HL-60 (cell line): ENCODE measurements around the gene BRF1.

ENCODE experiments used
- DNase-seq, 2 experiments: peaks; one replicate each; pipeline ENCODE4 v3.0.0-alpha.2; 2010 to 2020; ENCODE audit warnings: low read depth in 1 of 2, low spot score in 1 of 2
- H3K27ac ChIP-seq: fragments of 250-450 bp; sonication (Bioruptor Pico); replicated peaks from 2 replicates; pipeline ENCODE4 v1.5.1; 2020; ENCODE audit warnings: mild to moderate bottlenecking, moderate library complexity
- H3K27me3 ChIP-seq: fragments of 250-450 bp; sonication (Bioruptor Pico); 2 replicates; pipeline ENCODE4 v1.5.1; 2021; ENCODE audit warnings: mild to moderate bottlenecking, moderate library complexity; ENCODE audit not compliant: insufficient read depth, poor library complexity, severe bottlenecking
- H3K4me3 ChIP-seq: replicated peaks from 2 replicates; pipeline ENCODE4 v1.5.1; 2011; ENCODE audit warnings: mild to moderate bottlenecking, control low read depth, low read length; ENCODE audit not compliant: insufficient read depth
- CTCF ChIP-seq: IDR thresholded peaks from one replicate; pipeline ENCODE4 v1.5.1; 2011; ENCODE audit warnings: low read length, control low read depth, inconsistent platforms; ENCODE audit not compliant: insufficient read depth
- GABPA ChIP-seq: IDR thresholded peaks from 2 replicates; pipeline ENCODE4 v1.6.1; 2012; ENCODE audit warnings: low read depth
- POLR2AphosphoS5 ChIP-seq: IDR thresholded peaks from 2 replicates; pipeline ENCODE4 v1.6.1; 2012; ENCODE audit warnings: low read depth
- REST ChIP-seq: IDR thresholded peaks from 2 replicates; pipeline ENCODE4 v1.6.1; 2012; ENCODE audit warnings: low read depth; ENCODE audit not compliant: insufficient replicate concordance
- SPI1 ChIP-seq: IDR thresholded peaks from 2 replicates; pipeline ENCODE4 v1.6.1; 2012; ENCODE audit warnings: low read depth, mild to moderate bottlenecking, borderline replicate concordance

The BRF1 gene

DNA sequence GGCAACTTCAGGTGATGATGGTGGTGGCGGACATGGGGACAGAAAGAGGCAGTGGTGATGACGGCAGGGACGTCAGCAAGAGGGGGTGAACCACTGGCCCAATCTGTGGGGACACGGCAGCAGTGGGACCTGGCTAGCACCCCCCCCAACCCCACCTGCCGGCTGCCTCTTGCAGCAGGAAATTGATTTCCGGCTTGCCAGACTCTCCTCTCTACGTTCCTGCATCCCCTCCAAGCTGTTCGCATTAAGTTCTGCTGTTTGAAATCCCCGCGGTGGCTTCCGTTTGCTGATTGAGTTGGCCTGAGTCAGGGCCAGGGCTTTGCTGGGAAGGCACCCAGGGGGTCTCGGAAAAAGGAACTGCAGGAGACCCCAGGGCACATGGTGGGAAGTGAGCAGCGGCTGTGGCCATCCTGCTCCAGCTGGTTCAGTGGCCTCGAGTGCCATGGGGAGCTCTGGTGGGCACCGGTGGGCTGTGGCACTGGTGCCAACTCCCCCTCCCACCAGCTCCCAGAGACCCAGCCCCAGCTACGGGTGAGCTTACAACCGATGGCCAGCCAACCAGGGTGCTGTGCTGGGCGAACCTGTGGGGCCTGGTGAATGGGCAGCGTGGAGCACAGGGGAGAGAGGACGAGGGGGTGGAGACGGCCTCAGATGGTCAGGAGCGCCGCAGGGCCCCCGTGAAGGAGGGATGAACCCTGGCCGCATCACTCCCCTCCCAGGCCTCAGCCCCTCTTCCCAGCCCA, 105.1 kb downstream of the BRF1 start:
- Histone ChIP-seq H3K27ac (no peak overlapping the region), H3K4me3 (no peak overlapping the region), H3K27me3 (peaks cover 51% of the 10 kb centered on the region)
- DNase-seq, result no peak
- TF ChIP-seq SPI1 (no peak), POLR2AphosphoS5 (no peak), REST (no peak), CTCF (no peak), GABPA (no peak)

GRCh38 chr14:105195051-105195450, 105.8 kb downstream of the BRF1 start:
- DNase-seq, result no peak
- no peak overlapping the region for H3K27ac ChIP-seq
- H3K27me3 ChIP-seq, result peaks cover 51% of the 10 kb centered on the region
- TF ChIP-seq REST, result no peak
- TF ChIP-seq GABPA, result no peak
- TF ChIP-seq CTCF, result no peak
- no peak for TF ChIP-seq SPI1
- TF ChIP-seq POLR2AphosphoS5, result no peak
- H3K4me3 ChIP-seq, result no peak overlapping the region

DNA sequence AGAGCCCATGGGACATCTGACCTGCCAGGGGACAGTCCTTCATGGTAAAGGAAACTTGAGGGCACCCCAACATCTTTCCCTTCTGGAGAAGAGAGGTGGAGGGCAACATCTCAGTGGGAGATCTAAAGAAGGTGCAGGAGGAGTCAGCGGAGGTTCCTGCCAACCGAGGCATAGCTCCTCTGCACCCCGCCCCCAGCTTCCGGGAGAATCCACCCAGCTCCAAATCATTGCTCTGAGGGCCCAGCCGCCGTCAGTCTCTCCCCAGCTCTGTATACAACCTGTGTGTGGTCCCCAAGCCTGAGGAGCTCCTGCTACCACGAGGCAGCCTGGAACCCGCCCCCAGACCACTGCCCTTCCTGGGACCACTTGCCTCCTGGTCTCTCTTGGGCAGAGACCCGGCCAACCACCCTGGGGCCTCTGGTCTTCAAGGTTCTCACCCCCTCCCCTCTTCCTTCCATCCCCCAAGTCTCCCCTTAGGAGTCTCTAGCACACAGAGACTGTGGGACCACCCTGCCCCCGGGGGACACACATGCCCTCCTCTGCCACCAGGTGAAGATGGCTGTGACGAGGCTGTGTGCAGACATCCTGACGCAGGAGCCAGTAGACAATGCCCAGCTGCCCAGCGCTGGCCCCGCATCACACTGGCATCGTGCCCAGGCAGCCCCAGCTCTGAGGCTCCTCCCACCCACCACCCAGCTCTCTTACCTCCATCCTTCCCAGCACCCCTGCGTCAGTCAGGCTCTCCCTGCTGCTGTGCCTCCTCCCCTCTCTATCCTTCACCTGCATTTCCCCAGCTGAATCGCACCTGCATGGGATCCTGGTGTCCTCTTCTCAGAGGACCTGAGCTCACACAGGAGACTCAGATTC, 106.7 kb downstream of the BRF1 start:
- Histone ChIP-seq H3K27ac (no peak overlapping the region), H3K4me3 (no peak overlapping the region), H3K27me3 (peaks cover 49% of the 10 kb centered on the region)
- no peak for TF ChIP-seq POLR2AphosphoS5
- no peak for TF ChIP-seq SPI1
- no peak for TF ChIP-seq CTCF
- TF ChIP-seq REST, result no peak
- TF ChIP-seq GABPA, result no peak
- DNase-seq, result no peak
